Pancreas (tissue), 10 donors: ENCODE results near the gene DLX1. TPM values are rescaled to one million over a fixed set of nuclear protein-coding genes. Genes with fewer than 3 reads are reported as not detected.

ENCODE experiments used
- ATAC-seq, 4 donors: fragments of 200-7000 bp; cut with Tn5 transposase; one replicate each; pipeline versions ENCODE4 v1.8.0 to v1.9.1; 2020; ENCODE audit warnings: mild to moderate bottlenecking in 4 of 4, moderate library complexity in 4 of 4
- DNase-seq, 6 donors: peaks; one replicate each; pipeline ENCODE4 v3.0.0-alpha.2; 2020
- FAIRE-seq: peaks from 2 replicates; lab custom pipeline; 2012; peaks lifted over from hg19 to GRCh38; lab: Jason Lieb, UNC
- H3K27ac ChIP-seq, 4 donors: fragments of 200-600 bp; sonication (generic); 1 replicate in 3 of 4; 2 replicates in 1 of 4; pipeline versions ENCODE4 v1.5.0 to v1.8.0; 2020
- H3K27me3 ChIP-seq, 4 donors: fragments of 200-600 bp; one replicate each; pipeline ENCODE4 v1.8.0; 2021
- H3K36me3 ChIP-seq, 3 donors: fragments of 200-600 bp; sonication (generic) in 1 of 3; one replicate each; pipeline versions ENCODE4 v1.5.0 to v1.8.0; 2020 to 2021
- H3K4me1 ChIP-seq, 3 donors: fragments of 200-600 bp; one replicate each; pipeline ENCODE4 v1.8.0; 2021
- H3K4me3 ChIP-seq, 4 donors: fragments of 200-600 bp; sonication (generic) in 2 of 4; one replicate each; pipeline versions ENCODE4 v1.5.0 to v1.8.0; 2020 to 2021
- H3K9me3 ChIP-seq, 4 donors: fragments of 200-600 bp; one replicate each; pipeline ENCODE4 v1.8.0; 2021
- WGBS, 2 donors: extraction: QIAGEN DNeasy Blood & Tissue Kit; methylation state at CpG; one replicate each; pipeline ENCODE4 v1.1.7; 2013; 5-methylcytosine and 5-hydroxymethylcytosine counted together
- intact Hi-C, 3 donors: fragments of 100-400 bp; cut with DNase I; formaldehyde crosslinking; loops; one replicate each; pipeline versions ENCODE4 v1.11.1 to v1.14.2; 2022
- polyA plus RNA-seq, 2 donors: library from polyadenylated mRNA; stranded (reverse); fragments of 200-250 nt; gene quantifications; one replicate each; pipeline ENCODE4 v1.2.3, GENCODE V29; 2013
- total RNA-seq, 6 donors: library from RNA; stranded (reverse); fragmentation: NEBNext Ultra II Directional in 4 of 6; extraction: Animal tissue kit (Norgen Biotek cat#: 25700) in 4 of 6; gene quantifications; one replicate each; pipeline versions ENCODE4 v1.2.1 to v1.2.4, GENCODE V29; 2021 to 2023
- TF ChIP-seq, protein P1 (sequence below), 4 donors: fragments of 200-600 bp; sonication (generic) in 3 of 4; IDR thresholded peaks; one replicate each; pipeline versions ENCODE4 v1.5.0 to v1.8.0; 2021; ENCODE audit warnings: antibody characterized with exemption in 4 of 4
- donor health status: healthy with polysubstance abuse.
- donor health status: DM: no; HTN: no; CAD: no; lungs with moderate emphysema.
- donor health status: DM: no; HTN: no; CAD: no.
- donor health status: control.
- donor health status: control.
- donor health status: Bipolar disorder and iron deficiency.
- donor health status: DM: yes; HTN: yes; CAD: no.
- donor health status: DM: no; HTN: no; CAD: no.
- donor health status: DM: no; HTN: no; CAD: no.
- donor health status: DM: yes; HTN: yes; CAD: no.

Gene DLX1
- total and polyA plus RNA-seq, 8 donors = 0.15 to 0.26 (median 0.25) TPM; not detected in 5

- Histone ChIP-seq H3K4me3 (peak overlapping the region; percentile 10 to 58 (median 30)), H3K9me3 (no peaks in the 10 kb centered on the region), H3K36me3 (no peaks in the 10 kb centered on the region), H3K27ac (no peak overlapping the region), H3K27me3 (peaks cover 10 to 62% (median 23%) of the 10 kb centered on the region in 4 donors), H3K4me1 (peaks cover 8 to 29% (median 10%) of the 10 kb centered on the region in 3 donors)
- 10 to 12% methylated on average over 35 to 36 of the region's 36 CpGs for WGBS, 2 donors
- intact Hi-C loops = loop anchor here in 1 of 3 donors (10.0 kb wide), 1 partner anchor 287 kb away; no protein-coding TSS in a partner anchor
- DNase-seq (peak in 2 of 6 donors; percentile 19 to 77), FAIRE-seq (no peak), ATAC-seq (peak; percentile 7 to 26 (median 16))
- TF ChIP-seq, protein P1, sequence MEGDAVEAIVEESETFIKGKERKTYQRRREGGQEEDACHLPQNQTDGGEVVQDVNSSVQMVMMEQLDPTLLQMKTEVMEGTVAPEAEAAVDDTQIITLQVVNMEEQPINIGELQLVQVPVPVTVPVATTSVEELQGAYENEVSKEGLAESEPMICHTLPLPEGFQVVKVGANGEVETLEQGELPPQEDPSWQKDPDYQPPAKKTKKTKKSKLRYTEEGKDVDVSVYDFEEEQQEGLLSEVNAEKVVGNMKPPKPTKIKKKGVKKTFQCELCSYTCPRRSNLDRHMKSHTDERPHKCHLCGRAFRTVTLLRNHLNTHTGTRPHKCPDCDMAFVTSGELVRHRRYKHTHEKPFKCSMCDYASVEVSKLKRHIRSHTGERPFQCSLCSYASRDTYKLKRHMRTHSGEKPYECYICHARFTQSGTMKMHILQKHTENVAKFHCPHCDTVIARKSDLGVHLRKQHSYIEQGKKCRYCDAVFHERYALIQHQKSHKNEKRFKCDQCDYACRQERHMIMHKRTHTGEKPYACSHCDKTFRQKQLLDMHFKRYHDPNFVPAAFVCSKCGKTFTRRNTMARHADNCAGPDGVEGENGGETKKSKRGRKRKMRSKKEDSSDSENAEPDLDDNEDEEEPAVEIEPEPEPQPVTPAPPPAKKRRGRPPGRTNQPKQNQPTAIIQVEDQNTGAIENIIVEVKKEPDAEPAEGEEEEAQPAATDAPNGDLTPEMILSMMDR (IDR thresholded peaks at IDR 0.05) = no peak
Observed at GRCh38 chr2:172101821-172102390, 16.6 kb downstream of the DLX1 start.

GRCh38 chr2:172102391-172103359 lies 17.4 kb downstream of the DLX1 start, which contains the start of gene DLX2:
Gene DLX2, minus strand, starts transcription at chr2:172102900. Its CDS starts 362 bp downstream, at chr2:172102538.
- WGBS, 2 donors = 2% methylated on average over 65 to 74 of the region's 74 CpGs
- peak; percentile 70 to 90 (median 79) for DNase-seq
- intact Hi-C loops = loop anchor here in 1 of 3 donors (10.0 kb wide), 1 partner anchor 288 kb away; no protein-coding TSS in a partner anchor

GRCh38 chr2:172103471-172104272 lies 18.4 kb downstream of the DLX1 start:
- TF ChIP-seq, protein P1 (IDR thresholded peaks at IDR 0.05) = peak; percentile 62 to 88 (median 74)
- Histone ChIP-seq H3K27me3 (peaks cover 10 to 78% (median 28%) of the 10 kb centered on the region in 4 donors), H3K9me3 (no peaks in the 10 kb centered on the region), H3K4me1 (peaks cover 8 to 27% (median 10%) of the 10 kb centered on the region in 3 donors), H3K27ac (no peak overlapping the region), H3K36me3 (no peaks in the 10 kb centered on the region), H3K4me3 (peak overlapping the region in 2 of 4 donors; percentile 40 to 58)
- intact Hi-C loops = loop anchor here in 1 of 3 donors (10.0 kb wide), 1 partner anchor 289 kb away; no protein-coding TSS in a partner anchor
- WGBS, 2 donors = 3 to 6% methylated on average over 25 of the region's 25 CpGs
- ATAC-seq = peak; percentile 74 to 85 (median 80)
- no peak for FAIRE-seq
- peak; percentile 61 to 94 (median 75) for DNase-seq

More at GRCh38 chr2:172102391-172103359, 17.4 kb downstream of the DLX1 start, which contains the start of gene DLX2:
- Histone ChIP-seq H3K36me3 (no peaks in the 10 kb centered on the region), H3K27me3 (peaks cover 10 to 70% (median 26%) of the 10 kb centered on the region in 4 donors), H3K4me1 (peaks cover 8 to 27% (median 10%) of the 10 kb centered on the region in 3 donors), H3K27ac (no peak within 1 kb of the TSS), H3K9me3 (no peaks in the 10 kb centered on the region), H3K4me3 (peak within 1 kb of the TSS; percentile 10 to 58 (median 30))
- ATAC-seq (peak; percentile 75 to 84 (median 78)), FAIRE-seq (no peak)
- TF ChIP-seq, protein P1 (IDR thresholded peaks at IDR 0.05) = no peak

- 12 to 13% methylated on average over 23 of the region's 23 CpGs for WGBS, 2 donors
- Histone ChIP-seq H3K4me1 (peaks cover 0 to 23% (median 10%) of the 10 kb centered on the region in 3 donors), H3K4me3 (no peak overlapping the region), H3K36me3 (no peaks in the 10 kb centered on the region), H3K27ac (no peak overlapping the region), H3K9me3 (no peaks in the 10 kb centered on the region), H3K27me3 (peaks cover 10 to 59% (median 21%) of the 10 kb centered on the region in 4 donors)
- DNase-seq (no peak), ATAC-seq (no peak), FAIRE-seq (no peak)
- TF ChIP-seq, protein P1 (IDR thresholded peaks at IDR 0.05) = no peak
- intact Hi-C loops = loop anchor here in 2 of 3 donors (5.0 to 10.0 kb wide), 2 partner anchors 291 to 293 kb away; no protein-coding TSS in a partner anchor
Observed at GRCh38 chr2:172105471-172106107, 20.3 kb downstream of the DLX1 start.
